GM19193 (cell line): Measurements from ENCODE around the gene NCAPG2.

ENCODE experiments used
- POLR2A ChIP-seq: IDR thresholded peaks from 4 replicates; pipeline ENCODE4 v1.6.1; 2011; ENCODE audit not compliant: insufficient read depth, insufficient read length; ENCODE audit errors: extremely low read depth

NCAPG2 gene

GRCh38 chr7:158662610-158663427 lies 41.8 kb downstream of the NCAPG2 start:
- TF ChIP-seq POLR2A, result no peak

- TF ChIP-seq POLR2A, result no peak
Observed at GRCh38 chr7:158658475-158658874, 46.1 kb downstream of the NCAPG2 start.

GRCh38 chr7:158657189-158657746 lies 47.3 kb downstream of the NCAPG2 start:
- no peak for TF ChIP-seq POLR2A

GRCh38 chr7:158655931-158656441 lies 48.6 kb downstream of the NCAPG2 start:
- no peak for TF ChIP-seq POLR2A

- TF ChIP-seq POLR2A, result no peak
Observed at GRCh38 chr7:158655507-158655906, 49.1 kb downstream of the NCAPG2 start.

- no peak for TF ChIP-seq POLR2A
Observed at GRCh38 chr7:158651968-158652565, 52.5 kb downstream of the NCAPG2 start.

- TF ChIP-seq POLR2A, result no peak
Observed at GRCh38 chr7:158650821-158651225, 53.8 kb downstream of the NCAPG2 start.

GRCh38 chr7:158649279-158649678 lies 55.3 kb downstream of the NCAPG2 start:
- TF ChIP-seq POLR2A, result no peak

- TF ChIP-seq POLR2A, result no peak
Observed at GRCh38 chr7:158648787-158649186, 55.8 kb downstream of the NCAPG2 start.

- TF ChIP-seq POLR2A, result no peak
Observed at GRCh38 chr7:158648168-158648567, 56.4 kb downstream of the NCAPG2 start.

- no peak for TF ChIP-seq POLR2A
Observed at GRCh38 chr7:158647475-158647792, 57.2 kb downstream of the NCAPG2 start.

GRCh38 chr7:158646766-158647474 lies 57.7 kb downstream of the NCAPG2 start:
- no peak for TF ChIP-seq POLR2A

GRCh38 chr7:158645842-158646241 lies 58.8 kb downstream of the NCAPG2 start:
- TF ChIP-seq POLR2A, result no peak

- TF ChIP-seq POLR2A, result no peak
Observed at GRCh38 chr7:158642149-158642548, 62.5 kb downstream of the NCAPG2 start.

GRCh38 chr7:158638001-158638400 lies 66.6 kb downstream of the NCAPG2 start:
- no peak for TF ChIP-seq POLR2A

GRCh38 chr7:158633055-158633956 lies 71.3 kb downstream of the NCAPG2 start:
- TF ChIP-seq POLR2A, result no peak
